H1 (cell line): ENCODE results near the gene METTL22. TPM values are rescaled to one million over a fixed set of nuclear protein-coding genes. Genes with fewer than 3 reads are reported as not detected.
A peak's percentile ranks its signal among the peaks of the same experiment; 100 is the strongest.

Source experiments
- CTCF ChIA-PET: fragments of 300-600 bp; sonication (Branson Sonifier 250); formaldehyde crosslinking; loops from one replicate; lab custom pipeline; 2021; ENCODE audit not compliant: partially characterized antibody; lab: Charles Lee
- POLR2A ChIA-PET: fragments of 300-600 bp; sonication (Branson Sonifier 250); formaldehyde crosslinking; loops from one replicate; lab custom pipeline; 2021; ENCODE audit warnings: inconsistent platforms; ENCODE audit not compliant: partially characterized antibody; lab: Charles Lee
- DNase-seq, 2 experiments: peaks; one replicate each; pipeline versions ENCODE4 v3.0.0 to v3.0.0-alpha.2; 2010 to 2022; ENCODE audit warnings: low spot score in 2 of 2, low read depth in 1 of 2, mixed read lengths in 1 of 2
- FAIRE-seq: peaks from 2 replicates; lab custom pipeline; 2011; peaks lifted over from hg19 to GRCh38; lab: Jason Lieb, UNC
- H2AFZ ChIP-seq: 2 replicates; pipeline ENCODE4 v1.8.1; 2012; ENCODE audit warnings: low read length, inconsistent platforms
- H2AK5ac ChIP-seq: 2 replicates; pipeline ENCODE4 v1.6.1; 2013; ENCODE audit warnings: low read depth, low read length
- H2BK120ac ChIP-seq: replicated peaks from 2 replicates; pipeline ENCODE3; 2013; ENCODE audit warnings: low read depth, low read length, inconsistent platforms
- H2BK12ac ChIP-seq: 2 replicates; pipeline ENCODE4 v1.6.1; 2013; ENCODE audit warnings: low read depth, low read length
- H2BK15ac ChIP-seq: 2 replicates; pipeline ENCODE4 v1.6.1; 2013; ENCODE audit warnings: low read length
- H2BK20ac ChIP-seq: 2 replicates; pipeline ENCODE4 v1.6.1; 2013; ENCODE audit warnings: low read length
- H2BK5ac ChIP-seq: 2 replicates; pipeline ENCODE4 v1.6.1; 2013; ENCODE audit warnings: low read depth, low read length
- H3K14ac ChIP-seq: 2 replicates; pipeline ENCODE4 v1.6.1; 2013; ENCODE audit warnings: inconsistent platforms; ENCODE audit not compliant: insufficient read length
- H3K18ac ChIP-seq: 2 replicates; pipeline ENCODE4 v1.6.1; 2013; ENCODE audit warnings: low read length; ENCODE audit errors: extremely low read depth
- H3K23ac ChIP-seq: 2 replicates; pipeline ENCODE4 v1.6.1; 2013; ENCODE audit warnings: inconsistent platforms; ENCODE audit not compliant: insufficient read length
- H3K23me2 ChIP-seq: 2 replicates; pipeline ENCODE4 v1.6.1; 2013; ENCODE audit warnings: low read depth, low read length
- H3K27ac ChIP-seq: 2 replicates; pipeline ENCODE4 v1.6.1; 2011; ENCODE audit warnings: low read depth, low read length, inconsistent platforms
- H3K27me3 ChIP-seq, 4 experiments: replicated peaks in 1 of 4; 1 replicate in 1 of 4; 2 replicates in 3 of 4; pipeline versions ENCODE4 v1.6.1 to v1.8.1; 2011 to 2013; ENCODE audit warnings: low read length in 3 of 4, mild to moderate bottlenecking in 3 of 4, inconsistent platforms in 2 of 4, mixed read lengths in 2 of 4, moderate library complexity in 1 of 4; ENCODE audit not compliant: control insufficient read depth in 3 of 4, insufficient read depth in 3 of 4; ENCODE audit errors: extremely low read depth in 1 of 4
- H3K36me3 ChIP-seq, 4 experiments: 2 replicates each; pipeline versions ENCODE4 v1.6.1 to v1.8.1; 2011 to 2013; ENCODE audit warnings: mild to moderate bottlenecking in 4 of 4, low read length in 3 of 4, moderate library complexity in 2 of 4, control low read depth in 1 of 4, inconsistent platforms in 1 of 4; ENCODE audit not compliant: insufficient read depth in 4 of 4, control insufficient read depth in 2 of 4
- H3K4ac ChIP-seq: replicated peaks from 2 replicates; pipeline ENCODE3; 2013; ENCODE audit warnings: low read length, low read depth, mixed read lengths, inconsistent platforms; ENCODE audit not compliant: insufficient read length
- H3K4me1 ChIP-seq, 4 experiments: replicated peaks in 1 of 4; 1 replicate in 1 of 4; 2 replicates in 3 of 4; pipeline versions ENCODE4 v1.6.1 to v1.8.1; 2011 to 2013; ENCODE audit warnings: low read length in 3 of 4, inconsistent platforms in 2 of 4, mixed read lengths in 1 of 4; ENCODE audit not compliant: insufficient read depth in 4 of 4, control insufficient read depth in 3 of 4
- H3K4me2 ChIP-seq, 2 experiments: 2 replicates each; pipeline versions ENCODE4 v1.6.1 to v1.8.1; 2011 to 2013; ENCODE audit warnings: low read depth in 2 of 2, low read length in 2 of 2, control low read depth in 1 of 2, inconsistent platforms in 1 of 2, mild to moderate bottlenecking in 1 of 2; ENCODE audit not compliant: insufficient read depth in 1 of 2
- H3K4me3 ChIP-seq, 4 experiments: fragments of 200-600, 300-600 bp in 1 of 4; sonication (generic), shearing (Covaris generic), sonication (Bioruptor Twin) in 1 of 4; 2 replicates each; pipeline versions ENCODE4 v1.5.1 to v1.8.1; 2011 to 2016; ENCODE audit warnings: low read length in 4 of 4, low read depth in 3 of 4, control low read depth in 2 of 4, inconsistent platforms in 2 of 4, mild to moderate bottlenecking in 2 of 4, mixed read lengths in 1 of 4, moderate library complexity in 1 of 4; ENCODE audit not compliant: insufficient read depth in 2 of 4; ENCODE audit errors: extremely low read depth in 1 of 4
- H3K56ac ChIP-seq: replicated peaks from 2 replicates; pipeline ENCODE3; 2013; ENCODE audit warnings: low read depth, mild to moderate bottlenecking, mixed read lengths, low read length, inconsistent platforms; ENCODE audit not compliant: insufficient read length
- H3K79me1 ChIP-seq: 2 replicates; pipeline ENCODE4 v1.6.1; 2013; ENCODE audit warnings: low read depth, low read length, control low read depth
- H3K79me2 ChIP-seq, 2 experiments: 2 replicates each; pipeline versions ENCODE4 v1.6.1 to v1.8.1; 2012 to 2013; ENCODE audit warnings: low read length in 2 of 2, mild to moderate bottlenecking in 2 of 2, inconsistent platforms in 1 of 2; ENCODE audit not compliant: insufficient read depth in 2 of 2, control insufficient read depth in 1 of 2
- H3K9ac ChIP-seq, 4 experiments: replicated peaks in 1 of 4; 1 replicate in 1 of 4; 2 replicates in 3 of 4; pipeline versions ENCODE4 v1.6.1 to v1.8.1; 2011 to 2013; ENCODE audit warnings: low read depth in 3 of 4, low read length in 3 of 4, control low read depth in 2 of 4, mild to moderate bottlenecking in 2 of 4, moderate library complexity in 2 of 4, inconsistent platforms in 1 of 4; ENCODE audit errors: extremely low read depth in 1 of 4
- H3K9me3 ChIP-seq, 2 experiments: 2 replicates each; pipeline versions ENCODE4 v1.6.1 to v1.8.1; 2012 to 2013; ENCODE audit warnings: mild to moderate bottlenecking in 2 of 2, moderate library complexity in 2 of 2, control low read depth in 1 of 2, inconsistent platforms in 1 of 2, low read depth in 1 of 2, low read length in 1 of 2, mixed read lengths in 1 of 2; ENCODE audit not compliant: insufficient read depth in 2 of 2
- H4K20me1 ChIP-seq, 2 experiments: replicated peaks in 1 of 2; 2 replicates each; pipeline versions ENCODE3 to v1.8.1; 2011 to 2013; ENCODE audit warnings: inconsistent platforms in 2 of 2, low read length in 2 of 2, mild to moderate bottlenecking in 1 of 2; ENCODE audit not compliant: insufficient read depth in 2 of 2, control insufficient read depth in 1 of 2
- H4K5ac ChIP-seq: 2 replicates; pipeline ENCODE4 v1.6.1; 2013; ENCODE audit warnings: low read length, low read depth, mixed read lengths, inconsistent platforms; ENCODE audit not compliant: insufficient read length
- H4K8ac ChIP-seq: 2 replicates; pipeline ENCODE4 v1.8.0; 2013; ENCODE audit warnings: mild to moderate bottlenecking, moderate library complexity, low read length, inconsistent platforms; ENCODE audit not compliant: insufficient read depth; ENCODE audit errors: extremely low read depth
- H4K91ac ChIP-seq: replicated peaks from 2 replicates; pipeline ENCODE3; 2013; ENCODE audit warnings: low read length, mixed read lengths, inconsistent platforms; ENCODE audit not compliant: insufficient read length
- ASH2L ChIP-seq: fragments of 200-600, 300-600 bp; sonication (generic); IDR thresholded peaks from one replicate; pipeline ENCODE4 v1.7.1; 2017; ENCODE audit warnings: low read length
- BACH1 ChIP-seq: IDR thresholded peaks from 2 replicates; pipeline ENCODE4 v1.6.1; 2012; ENCODE audit warnings: low read length, improper control_type of control experiment
- HDAC2 ChIP-seq, 2 experiments: fragments of 300-600 bp in 1 of 2; sonication (generic) in 1 of 2; IDR thresholded peaks; 2 replicates each; pipeline ENCODE4 v1.6.1; 2011 to 2012; ENCODE audit warnings: low read depth in 2 of 2, low read length in 2 of 2, mild to moderate bottlenecking in 2 of 2, moderate library complexity in 2 of 2, borderline replicate concordance in 1 of 2, inconsistent platforms in 1 of 2
- JUN ChIP-seq: IDR thresholded peaks from 2 replicates; pipeline ENCODE4 v1.6.1; 2011; ENCODE audit warnings: low read depth, mild to moderate bottlenecking, improper control_type of control experiment, low read length
- KDM1A ChIP-seq: fragments of 200-600, 300-600 bp; sonication (generic); IDR thresholded peaks from 2 replicates; pipeline ENCODE4 v1.7.1; 2016; ENCODE audit warnings: mild to moderate bottlenecking, low read length, borderline replicate concordance
- NANOG ChIP-seq: IDR thresholded peaks from 2 replicates; pipeline ENCODE4 v1.6.1; 2011; ENCODE audit warnings: low read length, low read depth, mild to moderate bottlenecking, inconsistent platforms; ENCODE audit not compliant: insufficient read depth, poor library complexity, severe bottlenecking
- POU5F1 ChIP-seq: IDR thresholded peaks from 2 replicates; pipeline ENCODE4 v1.6.1; 2011; ENCODE audit warnings: low read depth, mild to moderate bottlenecking, low read length, moderate library complexity
- WGBS, 2 experiments: shearing (Covaris generic) in 1 of 2; methylation state at CpG; one replicate each; pipeline versions ENCODE4 v1.1.6 to v1.1.7; 2013 to 2015; ENCODE audit warnings: low lambda C conversion rate in 2 of 2, mixed read lengths in 2 of 2, inconsistent platforms in 1 of 2, low coverage in 1 of 2, missing lambda C conversion rate in 1 of 2; ENCODE audit not compliant: insufficient replicate concordance in 2 of 2, insufficient coverage in 1 of 2, insufficient read length in 1 of 2; ENCODE audit errors: extremely low coverage in 1 of 2, missing lambda C conversion rate in 1 of 2; 5-methylcytosine and 5-hydroxymethylcytosine counted together
- polyA plus RNA-seq, 7 experiments: library from polyadenylated mRNA; depleted of rRNA in 3 of 7; stranded (reverse) in 5 of 7; unstranded in 2 of 7; fragments of >200 nt in 5 of 7; fragments of 200-250 nt in 2 of 7; gene quantifications; 1 replicate in 5 of 7; 2 replicates in 1 of 7; 4 replicates in 1 of 7; pipeline versions ENCODE4 v1.2.1 to v1.2.3, GENCODE V29; 2011 to 2013; ENCODE audit warnings: missing spikeins in 2 of 7, mixed read lengths in 2 of 7
- total RNA-seq: library from RNA; stranded (reverse); fragmentation: NEBNext Ultra II Directional; extraction: Animal tissue kit (Norgen Biotek cat#: 25700); gene quantifications from 2 replicates; pipeline ENCODE4 v1.2.1, GENCODE V29; 2021
- TF ChIP-seq, protein P1 (sequence below): IDR thresholded peaks from 2 replicates; pipeline ENCODE4 v1.6.1; 2011; ENCODE audit warnings: low read length, improper control_type of control experiment

Gene METTL22
- total and polyA plus RNA-seq, 2 of the 8 experiments (the other 6 are each of a cell fraction or from before 2014, with no cell fraction given): 56.7 to 85.2 TPM

GRCh38 chr16:8614435-8615029 lies 7.0 kb upstream of the METTL22 start:
- H3K4ac ChIP-seq: no peak overlapping the region
- no peak overlapping the region for H2BK120ac ChIP-seq
- H2BK20ac ChIP-seq: no peak overlapping the region
- no peak overlapping the region for H4K5ac ChIP-seq
- no peak overlapping the region for H3K9ac ChIP-seq
- H2BK12ac ChIP-seq: no peak overlapping the region
- H3K56ac ChIP-seq: no peak overlapping the region
- no peak overlapping the region for H3K27ac ChIP-seq
- no peak overlapping the region for H3K4me3 ChIP-seq
- no peak overlapping the region for H2BK5ac ChIP-seq
- H4K91ac ChIP-seq: no peak overlapping the region
- no peaks in the 10 kb centered on the region for H3K79me1 ChIP-seq
- H2AFZ ChIP-seq: 0 out of 2 replicates have a peak overlapping the region, but pooled peaks have one; percentile 9
- WGBS, 2 experiments: 85% methylated on average over 9 of the region's 9 CpGs; no CpG with 5 or more reads in 1 of the 2 experiments
- H4K20me1 ChIP-seq: no peaks in the 10 kb centered on the region
- POLR2A ChIA-PET: interaction anchor here (0.6 kb wide), 1 partner anchor 425 kb away, joined by 3 read pairs; no protein-coding TSS in a partner anchor
- no peak for DNase-seq
- no peak overlapping the region for H3K14ac ChIP-seq
- no peaks in the 10 kb centered on the region for H3K9me3 ChIP-seq
- H3K18ac ChIP-seq: no peak overlapping the region
- TF ChIP-seq BACH1 (no peak), JUN (no peak), POU5F1 (no peak), KDM1A (no peak), ASH2L (no peak), NANOG (no peak), HDAC2 (IDR thresholded peaks at IDR 0.05; ENCODE audit: borderline replicate concordance in 1 of 2, low read depth in 2 of 2, low read length in 2 of 2) (no peak)
- TF ChIP-seq, protein P1, sequence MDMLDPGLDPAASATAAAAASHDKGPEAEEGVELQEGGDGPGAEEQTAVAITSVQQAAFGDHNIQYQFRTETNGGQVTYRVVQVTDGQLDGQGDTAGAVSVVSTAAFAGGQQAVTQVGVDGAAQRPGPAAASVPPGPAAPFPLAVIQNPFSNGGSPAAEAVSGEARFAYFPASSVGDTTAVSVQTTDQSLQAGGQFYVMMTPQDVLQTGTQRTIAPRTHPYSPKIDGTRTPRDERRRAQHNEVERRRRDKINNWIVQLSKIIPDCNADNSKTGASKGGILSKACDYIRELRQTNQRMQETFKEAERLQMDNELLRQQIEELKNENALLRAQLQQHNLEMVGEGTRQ: no peak
- CTCF ChIA-PET: interaction anchor here (1.0 to 2.0 kb wide), 4 partner anchors 9 to 21 kb away, joined by 3 to 11 read pairs (median 6); no protein-coding TSS in a partner anchor
- no peak overlapping the region for H4K8ac ChIP-seq
- no peaks in the 10 kb centered on the region; a peak in 2 of 7 replicates for H3K27me3 ChIP-seq
- no peak overlapping the region for H2AK5ac ChIP-seq
- no peaks in the 10 kb centered on the region for H3K79me2 ChIP-seq
- H3K4me2 ChIP-seq: no peak overlapping the region
- H3K4me1 ChIP-seq: no peaks in the 10 kb centered on the region
- FAIRE-seq: no peak
- H3K23me2 ChIP-seq: no peaks in the 10 kb centered on the region
- H2BK15ac ChIP-seq: no peak overlapping the region
- no peak overlapping the region for H3K23ac ChIP-seq
- no peaks in the 10 kb centered on the region for H3K36me3 ChIP-seq
